H1 (cell line): ENCODE data around the gene CDC42BPB.

Source experiments
- ATF2 ChIP-seq: IDR thresholded peaks from 2 replicates; pipeline ENCODE4 v1.6.1; 2012; ENCODE audit warnings: low read length, inconsistent platforms
- BRCA1 ChIP-seq: IDR thresholded peaks from 2 replicates; pipeline ENCODE4 v1.6.1; 2012; ENCODE audit warnings: low read depth, low read length, improper control_type of control experiment
- CREB1 ChIP-seq: IDR thresholded peaks from 2 replicates; pipeline ENCODE4 v1.6.1; 2012; ENCODE audit warnings: inconsistent platforms
- CTCF ChIP-seq, 3 experiments: IDR thresholded peaks; 1 replicate in 2 of 3; 2 replicates in 1 of 3; pipeline versions ENCODE4 v1.5.1 to v1.6.1; 2011; ENCODE audit warnings: low read length in 3 of 3, mild to moderate bottlenecking in 3 of 3, inconsistent platforms in 2 of 3, low read depth in 1 of 3, moderate library complexity in 1 of 3; ENCODE audit not compliant: insufficient read depth in 1 of 3; ENCODE audit errors: control extremely low read depth in 1 of 3
- EGR1 ChIP-seq: IDR thresholded peaks from 2 replicates; pipeline ENCODE4 v1.6.1; 2011; ENCODE audit warnings: low read depth, low read length, borderline replicate concordance
- EZH2 ChIP-seq: fragments of 200-600 bp; sonication (generic); IDR thresholded peaks from 2 replicates; pipeline ENCODE4 v1.7.1; 2012; ENCODE audit warnings: low read depth, mild to moderate bottlenecking, moderate library complexity, low read length, inconsistent platforms; ENCODE audit not compliant: severe bottlenecking
- GABPA ChIP-seq: IDR thresholded peaks from 2 replicates; pipeline ENCODE4 v1.6.1; 2011; ENCODE audit warnings: mild to moderate bottlenecking, low read length, moderate library complexity, borderline replicate concordance; ENCODE audit not compliant: insufficient read depth
- HDAC6 ChIP-seq: IDR thresholded peaks from one replicate; pipeline ENCODE4 v1.7.1; 2012; ENCODE audit warnings: low read depth, mild to moderate bottlenecking, inconsistent platforms, low read length, moderate library complexity
- JUN ChIP-seq: IDR thresholded peaks from 2 replicates; pipeline ENCODE4 v1.6.1; 2011; ENCODE audit warnings: low read depth, mild to moderate bottlenecking, improper control_type of control experiment, low read length
- POLR2A ChIP-seq, 2 experiments: IDR thresholded peaks; 1 replicate in 1 of 2; 2 replicates in 1 of 2; pipeline ENCODE4 v1.6.1; 2011; ENCODE audit warnings: low read depth in 2 of 2, low read length in 2 of 2, mild to moderate bottlenecking in 2 of 2; ENCODE audit errors: control extremely low read depth in 1 of 2
- RFX5 ChIP-seq: IDR thresholded peaks from 2 replicates; pipeline ENCODE4 v1.6.1; 2011; ENCODE audit warnings: low read depth, low read length, improper control_type of control experiment, borderline replicate concordance
- YY1 ChIP-seq: IDR thresholded peaks from 2 replicates; pipeline ENCODE4 v1.6.1; 2011; ENCODE audit warnings: low read depth, mild to moderate bottlenecking, low read length

- TF ChIP-seq CTCF (IDR thresholded peaks at IDR 0.05; ENCODE audit: control extremely low read depth in 1 of 3, insufficient read depth in 1 of 3, low read depth in 1 of 3, low read length in 3 of 3): no peak
- no peak for TF ChIP-seq JUN
- TF ChIP-seq CREB1: no peak
- TF ChIP-seq YY1: no peak
- no peak for TF ChIP-seq EGR1
- no peak for TF ChIP-seq POLR2A (IDR thresholded peaks at IDR 0.05; ENCODE audit: control extremely low read depth in 1 of 2, low read depth in 2 of 2, low read length in 2 of 2)
- TF ChIP-seq BRCA1: no peak
- no peak for TF ChIP-seq GABPA
- TF ChIP-seq RFX5: no peak
- TF ChIP-seq EZH2: no peak
- no peak for TF ChIP-seq HDAC6
- TF ChIP-seq ATF2: no peak
These were observed 92.1 kb downstream of the CDC42BPB start for GRCh38 chr14:102965282-102965681.
